Measurements from ENCODE around the gene CDKL4. TPM values are rescaled to one million over a fixed set of nuclear protein-coding genes. Genes with fewer than 3 reads are reported as not detected.

Gene CDKL4
- total RNA-seq, 4 donors from 2014 or later, result 0.39 to 1.9 (median 1.4) TPM; not detected in 1

- H3K9me3 ChIP-seq, result no peaks in the 10 kb centered on the region
- TF ChIP-seq EP300 (IDR thresholded peaks at IDR 0.05), result no peak
- TF ChIP-seq POLR2A (IDR thresholded peaks at IDR 0.05), result no peak
- TF ChIP-seq, protein P1, sequence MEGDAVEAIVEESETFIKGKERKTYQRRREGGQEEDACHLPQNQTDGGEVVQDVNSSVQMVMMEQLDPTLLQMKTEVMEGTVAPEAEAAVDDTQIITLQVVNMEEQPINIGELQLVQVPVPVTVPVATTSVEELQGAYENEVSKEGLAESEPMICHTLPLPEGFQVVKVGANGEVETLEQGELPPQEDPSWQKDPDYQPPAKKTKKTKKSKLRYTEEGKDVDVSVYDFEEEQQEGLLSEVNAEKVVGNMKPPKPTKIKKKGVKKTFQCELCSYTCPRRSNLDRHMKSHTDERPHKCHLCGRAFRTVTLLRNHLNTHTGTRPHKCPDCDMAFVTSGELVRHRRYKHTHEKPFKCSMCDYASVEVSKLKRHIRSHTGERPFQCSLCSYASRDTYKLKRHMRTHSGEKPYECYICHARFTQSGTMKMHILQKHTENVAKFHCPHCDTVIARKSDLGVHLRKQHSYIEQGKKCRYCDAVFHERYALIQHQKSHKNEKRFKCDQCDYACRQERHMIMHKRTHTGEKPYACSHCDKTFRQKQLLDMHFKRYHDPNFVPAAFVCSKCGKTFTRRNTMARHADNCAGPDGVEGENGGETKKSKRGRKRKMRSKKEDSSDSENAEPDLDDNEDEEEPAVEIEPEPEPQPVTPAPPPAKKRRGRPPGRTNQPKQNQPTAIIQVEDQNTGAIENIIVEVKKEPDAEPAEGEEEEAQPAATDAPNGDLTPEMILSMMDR (IDR thresholded peaks at IDR 0.05), result no peak
- no peak for TF ChIP-seq POLR2AphosphoS5 (IDR thresholded peaks at IDR 0.05)
- H3K4me3 ChIP-seq, result no peak overlapping the region
- no peaks in the 10 kb centered on the region for H3K4me1 ChIP-seq
- H3K27me3 ChIP-seq, result no peaks in the 10 kb centered on the region
- no peak for ATAC-seq
- WGBS, 2 donors (ENCODE audit: low coverage in 1 of 2), result 70 to 81% methylated on average over 10 to 12 of the region's 12 CpGs
- no peak overlapping the region for H3K27ac ChIP-seq
- no peaks in the 10 kb centered on the region for H3K36me3 ChIP-seq
Observed at GRCh38 chr2:39216346-39217191, 27.2 kb downstream of the CDKL4 start.

- Histone ChIP-seq H3K4me3 (no peak overlapping the region), H3K27ac (no peak overlapping the region), H3K4me1 (no peaks in the 10 kb centered on the region), H3K9me3 (no peaks in the 10 kb centered on the region), H3K36me3 (no peaks in the 10 kb centered on the region), H3K27me3 (no peaks in the 10 kb centered on the region)
- ATAC-seq, result no peak
- WGBS, 2 donors (ENCODE audit: low coverage in 1 of 2), result 71 to 88% methylated on average over 2 of the region's 2 CpGs
- TF ChIP-seq, protein P1 (IDR thresholded peaks at IDR 0.05), result no peak
- TF ChIP-seq POLR2A (IDR thresholded peaks at IDR 0.05), result no peak
- no peak for TF ChIP-seq POLR2AphosphoS5 (IDR thresholded peaks at IDR 0.05)
- TF ChIP-seq EP300 (IDR thresholded peaks at IDR 0.05), result no peak
Observed at GRCh38 chr2:39215545-39215944, 28.2 kb downstream of the CDKL4 start.

DNA sequence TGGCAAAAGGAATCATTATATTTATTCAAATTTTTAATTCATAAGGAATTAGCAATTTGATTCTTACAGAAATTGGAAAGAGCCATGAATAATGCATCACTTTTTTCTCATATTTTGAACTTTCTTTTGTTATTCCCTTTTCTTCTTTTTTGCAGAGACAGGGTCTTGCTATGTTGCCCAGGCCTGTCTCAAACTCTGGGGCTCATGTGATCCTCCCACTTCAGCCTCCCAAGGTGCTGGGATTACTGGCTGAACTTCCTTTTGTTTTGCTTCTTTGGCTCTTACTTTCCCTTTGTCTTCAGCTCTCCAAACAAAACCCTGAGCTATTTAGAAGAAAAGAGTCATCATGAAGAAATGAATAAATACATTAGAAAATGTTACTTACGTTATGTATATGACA lies 30.8 kb downstream of the CDKL4 start:
- Histone ChIP-seq H3K4me3 (no peak overlapping the region), H3K27me3 (no peaks in the 10 kb centered on the region), H3K36me3 (no peaks in the 10 kb centered on the region), H3K4me1 (no peaks in the 10 kb centered on the region), H3K27ac (no peak overlapping the region), H3K9me3 (no peaks in the 10 kb centered on the region)
- ATAC-seq, result no peak
- TF ChIP-seq, protein P1 (IDR thresholded peaks at IDR 0.05), result no peak
- TF ChIP-seq POLR2A (IDR thresholded peaks at IDR 0.05) (no peak), EP300 (IDR thresholded peaks at IDR 0.05) (no peak), POLR2AphosphoS5 (IDR thresholded peaks at IDR 0.05) (no peak)
- 75% methylated on average over 1 of the region's 1 CpG; no CpG with 5 or more reads in 1 of the 2 donors for WGBS, 2 donors (ENCODE audit: low coverage in 1 of 2)

DNA sequence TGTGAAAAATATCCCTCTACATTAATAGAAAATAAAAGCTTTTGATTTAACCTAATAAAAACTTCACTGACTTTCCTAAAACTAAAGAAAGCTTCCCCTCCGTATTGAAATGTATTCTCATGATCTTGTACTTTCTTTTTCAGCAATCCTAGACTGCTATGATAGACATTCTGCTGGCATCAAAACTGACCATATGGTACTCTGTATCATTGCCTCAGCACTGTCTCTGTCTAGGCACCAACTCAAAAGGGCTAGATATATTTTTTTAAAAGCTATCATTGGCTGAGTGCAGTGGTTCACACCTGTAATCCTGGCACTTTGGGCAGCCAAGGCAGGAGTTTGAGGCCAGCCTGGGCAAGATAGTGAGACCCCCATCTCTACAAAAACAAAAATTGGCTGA lies 32.9 kb downstream of the CDKL4 start:
- TF ChIP-seq POLR2AphosphoS5 (IDR thresholded peaks at IDR 0.05), result no peak
- Histone ChIP-seq H3K27ac (no peak overlapping the region), H3K4me1 (no peaks in the 10 kb centered on the region), H3K36me3 (no peaks in the 10 kb centered on the region), H3K9me3 (no peaks in the 10 kb centered on the region), H3K4me3 (no peak overlapping the region), H3K27me3 (no peaks in the 10 kb centered on the region)
- 56 to 80% methylated on average over 1 of the region's 1 CpG for WGBS, 2 donors (ENCODE audit: low coverage in 1 of 2)
- ATAC-seq, result no peak

DNA sequence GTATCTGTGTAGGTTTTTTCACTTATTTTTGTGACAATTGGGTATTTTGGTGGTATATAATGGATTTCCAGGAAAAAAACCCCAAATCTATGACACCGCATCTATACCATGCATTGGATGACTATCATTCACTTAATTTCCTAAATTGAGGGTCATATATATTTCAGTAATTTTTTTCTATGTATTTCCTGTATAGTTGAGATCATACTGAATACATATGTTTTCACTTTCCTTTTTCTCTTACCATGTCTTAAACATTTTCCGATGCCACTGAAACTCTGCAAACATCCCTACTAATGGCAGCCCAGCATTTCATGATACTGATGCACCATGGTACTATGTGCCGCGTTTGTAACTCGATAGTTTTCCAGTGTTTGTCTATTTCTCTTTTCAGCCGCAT lies 40.4 kb downstream of the CDKL4 start:
- Histone ChIP-seq H3K27me3 (no peaks in the 10 kb centered on the region), H3K9me3 (no peaks in the 10 kb centered on the region), H3K4me1 (no peaks in the 10 kb centered on the region), H3K27ac (no peak overlapping the region), H3K36me3 (no peaks in the 10 kb centered on the region), H3K4me3 (no peak overlapping the region)
- TF ChIP-seq POLR2A (IDR thresholded peaks at IDR 0.05) (no peak), EP300 (IDR thresholded peaks at IDR 0.05) (no peak), POLR2AphosphoS5 (IDR thresholded peaks at IDR 0.05) (no peak)
- TF ChIP-seq, protein P1 (IDR thresholded peaks at IDR 0.05), result no peak
- no peak for ATAC-seq
- 89 to 90% methylated on average over 5 of the region's 6 CpGs for WGBS, 2 donors (ENCODE audit: low coverage in 1 of 2)
